ENCODE measurements around the gene NDUFB7. TPM values are rescaled to one million over a fixed set of nuclear protein-coding genes. Genes with fewer than 3 reads are reported as not detected.
"Not testable (repeated sequence)": the region's sequence is repeated elsewhere in the genome, so short reads cannot be mapped to it uniquely, and the experiment has no call there.

The NDUFB7 gene
- polyA plus RNA-seq, 1 donor: 67.4 TPM

- no peak for DNase-seq
Measured at GRCh38 chr19:14554382-14554812, 17.5 kb downstream of the NDUFB7 start.

DNA sequence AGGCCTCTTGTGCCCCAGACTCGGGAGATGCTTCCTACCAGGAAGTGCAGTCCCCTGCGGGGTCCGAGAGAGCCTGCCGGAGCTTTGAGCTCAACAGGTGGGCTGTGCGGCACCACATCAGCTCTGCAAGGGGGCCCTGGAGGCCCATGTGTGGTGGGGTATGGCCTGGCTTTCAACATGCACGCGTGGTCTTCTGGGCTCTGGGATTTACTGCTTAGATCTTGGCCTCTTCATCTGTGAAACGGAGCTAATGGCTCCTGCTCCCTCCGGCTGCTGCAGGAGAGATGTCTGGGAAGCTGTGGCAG is 18.0 kb downstream of the NDUFB7 start:
- DNase-seq: no peak

DNA sequence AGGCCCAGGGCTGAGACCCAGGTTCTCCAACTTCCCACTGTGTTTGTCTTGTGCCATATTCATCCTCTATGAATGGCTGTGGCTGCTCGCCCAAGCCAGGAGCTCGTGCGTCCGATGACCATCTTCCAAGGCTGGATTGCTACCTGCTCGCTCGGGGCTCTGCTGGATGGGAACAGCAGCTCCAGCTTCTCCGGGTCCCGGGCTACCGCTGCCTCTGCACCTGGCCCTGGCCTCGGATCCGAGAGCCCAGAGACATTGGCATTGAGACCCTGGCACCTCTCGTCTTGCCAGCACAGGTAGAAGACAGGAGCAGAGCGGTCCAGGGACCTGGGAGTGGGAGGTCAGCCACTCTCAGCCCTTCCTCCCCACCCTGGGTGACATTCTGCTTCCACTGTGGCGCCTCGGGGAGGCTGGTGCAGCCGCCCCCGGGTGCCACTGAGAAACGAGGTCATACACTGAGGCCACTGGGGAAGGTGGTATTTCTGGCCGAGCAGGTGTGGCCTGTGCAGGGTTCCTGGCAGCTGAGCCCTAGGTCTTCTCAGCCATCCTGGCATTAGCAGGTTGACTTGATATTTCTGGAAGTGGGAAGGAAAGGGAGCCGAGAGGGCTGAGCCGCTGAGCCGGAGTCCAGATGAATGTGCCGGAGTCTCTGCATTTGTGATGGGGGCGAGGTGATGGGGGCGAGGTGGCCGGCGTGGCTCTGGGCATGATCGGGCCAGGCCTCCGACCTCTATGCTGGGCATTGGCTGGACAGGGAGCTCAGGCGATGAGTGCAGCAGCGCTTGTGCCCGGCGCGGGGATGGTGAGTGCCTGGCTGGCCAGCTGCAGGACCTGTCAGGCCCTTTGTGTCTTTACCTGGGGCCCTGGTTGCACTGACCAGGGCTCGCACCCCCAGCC is 18.6 kb downstream of the NDUFB7 start:
- DNase-seq: no peak

DNA sequence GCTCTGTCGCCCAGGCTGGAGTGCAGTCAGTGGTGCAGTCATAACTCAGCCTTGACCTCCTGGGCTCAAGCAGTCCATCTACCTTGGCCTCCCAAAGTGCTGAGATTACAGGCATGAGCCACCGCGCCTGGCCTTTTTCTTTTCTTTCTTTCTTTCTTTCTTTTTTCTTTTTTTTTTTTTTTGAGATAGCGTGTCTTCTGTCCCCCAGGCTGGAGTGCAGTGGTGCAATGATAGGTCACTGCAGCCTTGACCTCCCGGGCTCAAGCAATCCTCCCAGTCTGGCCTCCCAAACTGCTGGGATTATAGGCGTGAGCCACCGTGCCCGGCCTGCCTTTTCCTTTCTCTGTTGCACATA is 19.9 kb downstream of the NDUFB7 start:
- DNase-seq: not testable (repeated sequence)

DNA sequence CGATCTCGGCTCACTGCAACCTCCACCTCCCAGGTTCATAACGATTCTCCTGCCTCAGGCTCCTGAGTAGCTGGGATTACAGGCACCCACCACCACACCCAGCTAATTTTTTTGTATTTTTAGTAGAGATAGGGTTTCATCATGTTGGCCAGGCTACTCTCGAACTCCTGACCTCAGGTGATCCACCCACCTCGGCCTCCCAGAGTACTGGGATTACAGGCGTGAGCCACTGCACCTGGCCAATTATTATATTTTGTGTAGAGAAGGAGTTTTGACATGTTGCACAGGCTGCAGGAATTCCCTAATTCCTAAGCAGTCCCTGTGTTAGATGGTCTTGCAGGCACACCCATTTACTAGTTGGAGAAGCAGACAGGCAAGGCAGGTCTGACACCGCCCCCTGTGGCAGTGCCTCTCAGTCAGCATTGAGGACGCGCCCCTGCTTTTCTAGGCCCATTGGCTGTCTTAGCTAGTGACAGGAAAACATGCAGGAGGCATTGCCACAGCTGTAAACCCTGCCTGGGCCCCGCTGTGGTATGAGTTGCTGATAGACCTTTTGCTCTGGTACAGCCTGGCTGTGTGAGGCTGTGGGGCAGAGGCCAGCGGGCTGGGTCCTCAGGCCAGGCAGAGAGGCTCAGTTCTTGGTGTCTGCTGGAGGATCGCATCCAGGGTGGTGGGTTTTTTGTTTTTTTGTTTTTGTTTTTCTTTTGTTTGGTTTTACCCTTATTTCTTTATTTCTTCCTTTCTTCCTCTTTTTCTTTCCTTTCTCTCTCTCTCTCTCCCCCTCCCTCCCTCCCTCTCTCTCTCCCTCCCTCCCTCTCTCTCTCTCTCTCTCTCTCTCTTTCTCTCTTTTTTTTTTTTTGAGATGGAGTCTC is 20.5 kb downstream of the NDUFB7 start:
- peak; percentile 32 for DNase-seq

DNA sequence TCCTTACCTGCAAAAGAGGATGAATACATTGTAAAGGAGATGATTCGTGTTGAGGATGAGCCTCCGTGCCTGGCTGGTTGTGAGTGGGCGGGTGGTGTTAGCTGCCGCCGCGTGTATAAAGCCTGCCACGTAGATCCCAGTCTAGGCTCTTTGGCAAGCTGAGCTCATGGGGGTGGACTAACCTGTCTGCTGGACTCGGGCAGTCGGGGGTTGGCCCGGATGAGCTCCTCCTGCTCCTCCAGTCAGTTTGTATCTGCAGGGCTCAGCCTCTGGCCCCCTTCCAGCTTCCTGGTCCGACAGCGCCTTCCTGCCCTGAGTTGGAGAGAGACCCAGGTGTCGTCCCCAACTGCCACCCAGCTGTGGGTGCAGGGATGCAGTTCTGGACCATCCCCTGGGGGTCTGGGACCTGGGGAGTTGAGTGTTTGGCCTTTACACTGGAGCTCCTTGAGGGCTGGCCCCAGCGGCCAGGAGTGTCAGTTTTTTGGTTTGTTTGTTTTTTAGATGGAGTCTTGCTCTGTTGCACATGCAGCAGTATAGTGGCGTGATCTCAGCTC is 21.6 kb downstream of the NDUFB7 start:
- no peak for DNase-seq

DNA sequence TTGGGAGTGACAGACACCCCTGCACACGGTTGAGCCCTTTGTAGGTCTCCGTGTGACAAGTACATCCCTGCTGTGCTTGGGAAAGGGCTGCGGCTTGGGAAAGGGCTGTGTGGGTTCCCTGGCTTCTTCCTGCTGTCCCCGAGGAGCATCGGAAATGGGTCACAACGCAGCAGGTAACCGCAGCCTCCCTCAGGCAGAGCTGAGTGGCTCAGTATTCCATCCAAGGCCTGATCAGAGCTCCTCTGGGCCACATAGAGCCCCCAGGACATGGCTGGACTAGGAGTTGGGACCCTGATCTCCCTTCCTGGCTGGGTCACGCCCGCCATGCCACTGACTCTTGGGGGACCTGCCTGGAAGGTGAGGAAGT is 26.2 kb downstream of the NDUFB7 start:
- no peak for DNase-seq

DNA sequence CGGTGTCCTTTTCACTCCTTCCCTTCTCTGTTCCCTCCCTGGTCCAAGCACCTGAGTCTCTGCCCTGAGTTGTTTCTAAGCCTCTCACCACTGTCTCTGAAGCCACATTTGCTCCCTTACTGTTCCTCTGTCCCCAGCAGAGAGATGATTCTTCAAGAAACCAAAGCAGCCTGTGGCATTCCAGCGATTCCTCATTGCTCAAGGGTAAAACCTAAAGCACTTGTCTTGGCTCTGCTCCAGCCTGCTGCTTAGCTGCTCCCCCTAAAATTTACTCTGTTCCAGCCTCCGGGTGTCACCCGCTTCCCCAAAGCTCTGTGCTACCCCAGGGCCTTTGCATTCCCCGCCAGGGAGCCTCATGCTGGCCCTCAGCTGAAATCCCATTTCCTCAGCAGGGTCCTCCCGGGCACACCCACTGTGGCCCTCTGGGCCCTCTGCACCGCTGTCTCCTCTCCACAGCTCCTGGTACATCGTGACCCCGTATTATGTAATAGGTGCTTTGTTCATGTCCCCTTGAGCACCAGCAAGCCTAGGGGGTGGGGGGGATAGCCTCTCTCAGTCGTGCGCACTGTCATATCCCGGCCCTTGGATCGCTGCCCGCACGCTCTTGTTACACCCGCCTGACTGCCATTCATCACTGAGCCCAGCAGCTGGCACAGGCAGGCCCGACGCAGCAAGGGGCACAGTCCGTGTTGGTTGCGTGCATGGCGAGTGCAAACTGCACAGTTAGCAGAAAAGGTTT is 26.7 kb downstream of the NDUFB7 start:
- no peak for DNase-seq

DNA sequence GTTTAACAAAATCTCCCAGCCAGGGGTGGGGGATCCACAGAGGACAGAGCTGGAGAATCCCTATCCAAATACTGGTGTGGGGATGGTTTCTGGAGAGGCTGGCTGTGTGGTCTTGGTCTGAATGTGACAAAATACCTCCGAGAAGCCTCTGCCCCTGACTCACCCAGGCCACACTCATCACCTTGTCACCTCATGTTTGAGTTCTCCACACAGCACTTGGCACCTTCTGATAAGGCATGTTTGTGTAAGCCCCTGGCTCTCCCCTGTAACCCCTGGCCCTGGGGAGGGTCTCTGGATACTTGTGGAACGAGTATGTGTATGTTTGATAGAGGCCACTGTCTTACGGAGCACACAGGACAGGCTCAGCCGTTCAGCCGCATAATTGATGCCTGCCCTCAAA is 27.8 kb downstream of the NDUFB7 start:
- no peak for DNase-seq

- no peak for DNase-seq
Measured at GRCh38 chr19:14542711-14543328, 29.0 kb downstream of the NDUFB7 start.

- not testable (repeated sequence) for DNase-seq
Measured at GRCh38 chr19:14541979-14542378, 29.9 kb downstream of the NDUFB7 start.

- DNase-seq: no peak
Measured at GRCh38 chr19:14540741-14541525, 30.9 kb downstream of the NDUFB7 start.

GRCh38 chr19:14536926-14537692 is 34.8 kb downstream of the NDUFB7 start:
- peak; percentile 65 for DNase-seq

- no peak for DNase-seq
Measured at GRCh38 chr19:14533450-14533849, 38.4 kb downstream of the NDUFB7 start.

DNA sequence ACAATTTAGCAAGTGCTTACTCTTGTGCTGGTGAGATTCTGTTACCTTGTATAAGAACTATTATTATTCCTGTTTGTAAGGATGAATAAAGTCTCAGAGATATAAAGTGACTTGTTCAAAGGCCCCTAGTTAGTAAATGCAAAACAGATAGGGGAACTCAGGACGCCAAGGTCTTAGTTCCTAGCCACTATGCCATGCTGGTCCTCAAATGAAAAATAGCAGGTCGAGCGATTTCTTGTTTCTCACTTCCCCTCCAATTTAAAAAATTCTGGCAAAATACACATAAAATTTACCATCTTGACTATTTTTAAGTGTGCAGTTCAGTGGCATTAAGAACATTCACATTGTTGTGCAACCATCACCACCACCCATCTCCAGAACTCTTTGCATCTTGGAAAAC is 41.4 kb downstream of the NDUFB7 start:
- DNase-seq: no peak

- DNase-seq: no peak
Measured at GRCh38 chr19:14530005-14530348, 41.9 kb downstream of the NDUFB7 start.

DNA sequence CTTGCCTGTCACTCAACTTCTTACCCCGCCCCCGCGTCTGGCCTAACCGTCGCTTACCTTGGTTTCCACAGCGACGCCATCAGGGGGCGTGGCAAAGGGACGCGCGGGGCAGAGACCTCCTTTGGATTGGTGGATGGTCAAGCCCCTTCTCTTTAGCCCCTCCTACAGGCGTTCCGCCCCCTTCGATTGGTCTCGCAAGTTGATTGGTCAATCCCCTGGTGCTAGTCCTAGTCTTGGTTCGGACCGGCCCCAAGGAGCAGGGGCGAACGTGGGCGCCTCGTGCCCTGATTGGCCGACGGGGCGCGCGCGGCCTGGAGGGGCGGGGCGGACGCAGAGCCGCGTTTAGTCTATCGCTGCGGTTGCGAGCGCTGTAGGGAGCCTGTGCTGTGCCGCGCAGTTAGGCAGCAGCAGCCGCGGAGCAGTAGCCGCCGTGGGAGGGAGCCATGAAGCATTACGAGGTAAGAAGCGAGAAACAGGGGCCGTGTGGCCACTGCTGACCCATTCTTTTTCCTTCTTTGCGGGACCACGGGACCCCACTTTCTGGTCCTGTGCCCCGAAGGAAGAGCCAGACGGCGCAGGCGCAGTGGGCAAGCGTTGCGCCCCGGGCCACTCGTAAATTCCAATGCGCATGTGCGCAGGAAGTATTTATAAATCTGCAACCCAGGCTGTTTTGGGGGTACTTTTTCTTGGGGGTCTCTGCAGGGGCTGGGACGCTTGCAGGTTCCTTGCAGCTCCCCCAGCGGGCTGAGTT is 42.4 kb downstream of the NDUFB7 start, which contains the start of gene TECR:
Gene TECR, plus strand, starts transcription at position 341 of the 751 bp plus-strand sequence. Its CDS starts 103 bp downstream, at position 444.
- DNase-seq: peak; percentile 100

DNA sequence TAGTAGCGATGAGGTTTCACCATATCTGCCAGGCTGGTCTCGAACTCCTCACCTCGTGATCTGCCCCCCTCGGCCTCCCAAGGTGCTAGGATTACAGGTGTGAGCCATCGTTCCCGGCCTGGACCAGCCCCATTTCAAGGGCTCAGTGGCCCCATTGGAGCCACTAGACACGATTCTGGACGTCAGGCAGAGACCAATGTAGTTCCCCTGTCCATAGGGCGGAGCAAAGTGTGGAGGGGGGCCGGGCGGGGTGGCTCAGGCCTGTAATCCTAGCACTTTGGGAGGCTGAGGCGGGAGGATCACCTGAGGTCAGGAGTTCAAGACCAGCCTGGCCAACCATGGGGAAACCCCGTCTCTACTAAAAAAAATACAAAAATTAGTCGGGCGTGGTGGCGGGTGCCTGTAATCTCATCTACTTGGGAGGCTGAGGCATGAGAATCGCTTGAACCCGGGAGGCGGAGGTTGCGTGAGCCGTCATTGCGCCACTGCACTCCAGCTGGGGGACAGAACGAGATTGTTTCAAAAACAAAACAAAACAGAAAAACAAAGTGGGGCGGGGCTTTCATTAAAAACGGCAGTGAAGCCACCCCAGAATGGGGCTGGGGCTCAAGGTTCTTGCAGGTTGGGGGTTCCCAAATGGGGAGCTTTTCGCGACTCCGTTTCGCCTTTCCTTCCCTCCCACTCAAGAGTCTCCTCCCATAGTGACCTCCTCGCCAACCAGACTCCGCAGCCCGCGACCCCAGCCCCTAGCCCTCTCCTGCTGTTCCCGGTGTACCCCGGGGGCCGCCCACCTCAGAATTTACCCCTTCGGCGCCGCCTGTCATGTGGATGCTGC is 43.2 kb downstream of the NDUFB7 start:
- no peak for DNase-seq
